GM13977 (cell line): ENCODE measurements around the gene SRGN.

Experiments used
- DNase-seq: peaks from one replicate; pipeline ENCODE4 v3.0.0; 2012; ENCODE audit warnings: low spot score
- CTCF ChIP-seq: IDR thresholded peaks from 2 replicates; pipeline ENCODE4 v1.5.1; 2012; ENCODE audit warnings: mild to moderate bottlenecking, control low read depth; ENCODE audit not compliant: insufficient read depth; ENCODE audit errors: extremely low read depth, missing control alignments
- in situ Hi-C: fragments of 300-500 bp; cut with MboI; formaldehyde crosslinking; loops from one replicate; pipeline ENCODE4 v1.12.0; 2022; ENCODE audit warnings: low sequenced_read_pairs, low pct_unique_long_range_greater_than_20kb, mixed read lengths, inconsistent platforms; ENCODE audit not compliant: unreplicated experiment

The SRGN gene

GRCh38 chr10:69060127-69060798 is 27.6 kb upstream of the SRGN start:
- no peak for DNase-seq
- no peak for TF ChIP-seq CTCF
- in situ Hi-C loops, result no loop called here

- no peak for TF ChIP-seq CTCF
- DNase-seq, result peak; percentile 35
- in situ Hi-C loops, result no loop called here
These were observed 26.4 kb upstream of the SRGN start for GRCh38 chr10:69061305-69062161.

- DNase-seq, result no peak
These were observed 25.0 kb upstream of the SRGN start for GRCh38 chr10:69062901-69063300.

GRCh38 chr10:69064762-69065328 is 23.1 kb upstream of the SRGN start:
- in situ Hi-C loops, result no loop called here
- TF ChIP-seq CTCF, result no peak
- no peak for DNase-seq

More at GRCh38 chr10:69062901-69063300, 25.0 kb upstream of the SRGN start:
- in situ Hi-C loops, result no loop called here
- TF ChIP-seq CTCF, result no peak

GRCh38 chr10:69065406-69066361 is 22.2 kb upstream of the SRGN start:
- peak; percentile 72 for DNase-seq
- TF ChIP-seq CTCF, result no peak
- in situ Hi-C loops, result no loop called here

GRCh38 chr10:69067189-69067588 is 20.7 kb upstream of the SRGN start:
- no peak for TF ChIP-seq CTCF
- DNase-seq, result no peak
- in situ Hi-C loops, result no loop called here
